Activated T-cell treated with anti-CD3 and anti-CD28 coated beads, Interleukin-2, amount 50 U/mL, for 24 hours (primary cell): Measurements from ENCODE around the gene KLF11.

ENCODE experiments used
- DNase-seq: peaks from one replicate; pipeline ENCODE4 v3.0.0-alpha.2; 2020
- H3K27ac Mint-ChIP-seq: 2 replicates; pipeline ENCODE4 v1.8.0; 2020; ENCODE audit warnings: mild to moderate bottlenecking, mixed read lengths
- H3K27me3 Mint-ChIP-seq: 2 replicates; pipeline ENCODE4 v1.8.0; 2020; ENCODE audit warnings: mixed read lengths
- H3K36me3 Mint-ChIP-seq: 2 replicates; pipeline ENCODE4 v1.8.0; 2020; ENCODE audit warnings: low read depth, mixed read lengths
- H3K4me1 Mint-ChIP-seq: 2 replicates; pipeline ENCODE4 v1.8.0; 2020; ENCODE audit warnings: low read depth, mixed read lengths
- H3K4me3 Mint-ChIP-seq: 2 replicates; pipeline ENCODE4 v1.8.0; 2020; ENCODE audit warnings: mild to moderate bottlenecking, moderate library complexity, mixed read lengths
- H3K9me3 Mint-ChIP-seq: 2 replicates; pipeline ENCODE4 v1.8.0; 2020; ENCODE audit warnings: mixed read lengths

Gene KLF11

GRCh38 chr2:10038123-10038522, 5.2 kb upstream of the KLF11 start:
- no peak overlapping the region for H3K4me3 Mint-ChIP-seq
- H3K36me3 Mint-ChIP-seq, result no peaks in the 10 kb centered on the region
- H3K4me1 Mint-ChIP-seq, result peaks cover 11% of the 10 kb centered on the region
- peaks cover 7% of the 10 kb centered on the region for H3K27me3 Mint-ChIP-seq
- H3K9me3 Mint-ChIP-seq, result no peaks in the 10 kb centered on the region
- H3K27ac Mint-ChIP-seq, result no peak overlapping the region
- no peak for DNase-seq

- peaks cover 11% of the 10 kb centered on the region for H3K4me1 Mint-ChIP-seq
- H3K36me3 Mint-ChIP-seq, result no peaks in the 10 kb centered on the region
- H3K27me3 Mint-ChIP-seq, result peaks cover 7% of the 10 kb centered on the region
- DNase-seq, result no peak
- no peak overlapping the region for H3K4me3 Mint-ChIP-seq
- no peak overlapping the region for H3K27ac Mint-ChIP-seq
- no peaks in the 10 kb centered on the region for H3K9me3 Mint-ChIP-seq
Measured at GRCh38 chr2:10038716-10039115, 4.6 kb upstream of the KLF11 start.

- no peak overlapping the region for H3K4me3 Mint-ChIP-seq
- no peaks in the 10 kb centered on the region for H3K9me3 Mint-ChIP-seq
- no peak overlapping the region for H3K27ac Mint-ChIP-seq
- DNase-seq, result no peak
- no peaks in the 10 kb centered on the region for H3K36me3 Mint-ChIP-seq
- H3K4me1 Mint-ChIP-seq, result peaks cover 17% of the 10 kb centered on the region
- peaks cover 7% of the 10 kb centered on the region for H3K27me3 Mint-ChIP-seq
Measured at GRCh38 chr2:10039658-10040410, 3.5 kb upstream of the KLF11 start.

- Mint-ChIP-seq H3K36me3 (no peaks in the 10 kb centered on the region), H3K4me3 (no peak overlapping the region), H3K27me3 (peaks cover 7% of the 10 kb centered on the region), H3K9me3 (no peaks in the 10 kb centered on the region), H3K4me1 (peaks cover 21% of the 10 kb centered on the region), H3K27ac (no peak overlapping the region)
- no peak for DNase-seq
Measured at GRCh38 chr2:10041711-10042110, 1.6 kb upstream of the KLF11 start.

- H3K9me3 Mint-ChIP-seq, result no peaks in the 10 kb centered on the region
- H3K4me1 Mint-ChIP-seq, result peaks cover 21% of the 10 kb centered on the region
- peak; percentile 57 for DNase-seq
- H3K27ac Mint-ChIP-seq, result peak overlapping the region; percentile 88
- peaks cover 7% of the 10 kb centered on the region for H3K27me3 Mint-ChIP-seq
- H3K36me3 Mint-ChIP-seq, result peaks cover 8% of the 10 kb centered on the region
- H3K4me3 Mint-ChIP-seq, result peak overlapping the region; percentile 69
Measured at GRCh38 chr2:10042301-10043161, 819 bp upstream of the KLF11 start.

GRCh38 chr2:10043906-10044601, 704 bp downstream of the KLF11 start:
- DNase-seq, result peak; percentile 93
- Mint-ChIP-seq H3K36me3 (peaks cover 17% of the 10 kb centered on the region), H3K27ac (peak overlapping the region; percentile 77), H3K27me3 (peaks cover 7% of the 10 kb centered on the region), H3K4me3 (peak overlapping the region; percentile 72), H3K9me3 (no peaks in the 10 kb centered on the region), H3K4me1 (peaks cover 21% of the 10 kb centered on the region)

- Mint-ChIP-seq H3K27ac (no peak overlapping the region), H3K9me3 (no peaks in the 10 kb centered on the region), H3K4me1 (peaks cover 21% of the 10 kb centered on the region), H3K27me3 (peaks cover 7% of the 10 kb centered on the region), H3K4me3 (no peak overlapping the region), H3K36me3 (peaks cover 20% of the 10 kb centered on the region)
- no peak for DNase-seq
Measured at GRCh38 chr2:10045561-10046355, 2.4 kb downstream of the KLF11 start.

GRCh38 chr2:10046931-10047330, 3.6 kb downstream of the KLF11 start:
- H3K36me3 Mint-ChIP-seq, result peaks cover 21% of the 10 kb centered on the region
- H3K4me1 Mint-ChIP-seq, result peaks cover 21% of the 10 kb centered on the region
- no peaks in the 10 kb centered on the region for H3K9me3 Mint-ChIP-seq
- DNase-seq, result no peak
- H3K4me3 Mint-ChIP-seq, result no peak overlapping the region
- no peak overlapping the region for H3K27ac Mint-ChIP-seq
- H3K27me3 Mint-ChIP-seq, result peaks cover 7% of the 10 kb centered on the region

GRCh38 chr2:10047616-10048500, 4.5 kb downstream of the KLF11 start:
- H3K36me3 Mint-ChIP-seq, result peaks cover 30% of the 10 kb centered on the region

GRCh38 chr2:10048501-10049171, 5.3 kb downstream of the KLF11 start:
- H3K36me3 Mint-ChIP-seq, result peaks cover 35% of the 10 kb centered on the region
- no peaks in the 10 kb centered on the region for H3K9me3 Mint-ChIP-seq
- DNase-seq, result peak; percentile 44
- peaks cover 14% of the 10 kb centered on the region for H3K4me1 Mint-ChIP-seq
- H3K27me3 Mint-ChIP-seq, result no peaks in the 10 kb centered on the region
- H3K4me3 Mint-ChIP-seq, result no peak overlapping the region
- no peak overlapping the region for H3K27ac Mint-ChIP-seq

More at GRCh38 chr2:10047616-10048500, 4.5 kb downstream of the KLF11 start:
- Mint-ChIP-seq H3K27me3 (peaks cover under 1% of the 10 kb centered on the region), H3K4me1 (peaks cover 15% of the 10 kb centered on the region), H3K27ac (no peak overlapping the region), H3K4me3 (no peak overlapping the region), H3K9me3 (no peaks in the 10 kb centered on the region)
- DNase-seq, result no peak

- H3K9me3 Mint-ChIP-seq, result no peaks in the 10 kb centered on the region
- no peak overlapping the region for H3K27ac Mint-ChIP-seq
- H3K4me1 Mint-ChIP-seq, result peaks cover 2% of the 10 kb centered on the region
- H3K27me3 Mint-ChIP-seq, result peaks cover 2% of the 10 kb centered on the region
- peaks cover 42% of the 10 kb centered on the region for H3K36me3 Mint-ChIP-seq
- H3K4me3 Mint-ChIP-seq, result no peak overlapping the region
- DNase-seq, result no peak
Measured at GRCh38 chr2:10052216-10052615, 8.9 kb downstream of the KLF11 start.

- peaks cover 3% of the 10 kb centered on the region for H3K27me3 Mint-ChIP-seq
- no peak overlapping the region for H3K27ac Mint-ChIP-seq
- no peaks in the 10 kb centered on the region for H3K9me3 Mint-ChIP-seq
- H3K4me1 Mint-ChIP-seq, result peaks cover 6% of the 10 kb centered on the region
- DNase-seq, result no peak
- H3K4me3 Mint-ChIP-seq, result no peak overlapping the region
- H3K36me3 Mint-ChIP-seq, result peaks cover 31% of the 10 kb centered on the region
Measured at GRCh38 chr2:10053351-10053750, 10.0 kb downstream of the KLF11 start.

GRCh38 chr2:10054424-10054823, 11.1 kb downstream of the KLF11 start:
- no peak overlapping the region for H3K4me3 Mint-ChIP-seq
- H3K27ac Mint-ChIP-seq, result no peak overlapping the region
- peaks cover 30% of the 10 kb centered on the region for H3K36me3 Mint-ChIP-seq
- no peak for DNase-seq
- peaks cover 6% of the 10 kb centered on the region for H3K4me1 Mint-ChIP-seq
- H3K9me3 Mint-ChIP-seq, result no peaks in the 10 kb centered on the region
- H3K27me3 Mint-ChIP-seq, result peaks cover 3% of the 10 kb centered on the region
